RPMI8226 (cell line): ENCODE measurements around the gene ZNF524.

ENCODE experiments used
- DNase-seq: peaks from one replicate; pipeline ENCODE4 v3.0.0-alpha.2; 2015

The ZNF524 gene

GRCh38 chr19:55643887-55644176 lies 43.7 kb downstream of the ZNF524 start:
- DNase-seq: peak; percentile 13

- DNase-seq: no peak
Observed at GRCh38 chr19:55644191-55644833, 44.2 kb downstream of the ZNF524 start.

GRCh38 chr19:55644842-55645511 lies 44.9 kb downstream of the ZNF524 start:
- DNase-seq: no peak

GRCh38 chr19:55645512-55645881 lies 45.4 kb downstream of the ZNF524 start:
- DNase-seq: no peak

GRCh38 chr19:55646889-55647731 lies 47.0 kb downstream of the ZNF524 start:
- DNase-seq: peak; percentile 53

- peak; percentile 65 for DNase-seq
Observed at GRCh38 chr19:55647732-55648584, 47.9 kb downstream of the ZNF524 start, which contains the start of gene CCDC106. Gene CCDC106 (plus strand): TSS chr19:55648212. CDS start chr19:55649047, 835 bp downstream.

- no peak for DNase-seq
Observed at GRCh38 chr19:55648585-55649267, 48.6 kb downstream of the ZNF524 start.

DNA sequence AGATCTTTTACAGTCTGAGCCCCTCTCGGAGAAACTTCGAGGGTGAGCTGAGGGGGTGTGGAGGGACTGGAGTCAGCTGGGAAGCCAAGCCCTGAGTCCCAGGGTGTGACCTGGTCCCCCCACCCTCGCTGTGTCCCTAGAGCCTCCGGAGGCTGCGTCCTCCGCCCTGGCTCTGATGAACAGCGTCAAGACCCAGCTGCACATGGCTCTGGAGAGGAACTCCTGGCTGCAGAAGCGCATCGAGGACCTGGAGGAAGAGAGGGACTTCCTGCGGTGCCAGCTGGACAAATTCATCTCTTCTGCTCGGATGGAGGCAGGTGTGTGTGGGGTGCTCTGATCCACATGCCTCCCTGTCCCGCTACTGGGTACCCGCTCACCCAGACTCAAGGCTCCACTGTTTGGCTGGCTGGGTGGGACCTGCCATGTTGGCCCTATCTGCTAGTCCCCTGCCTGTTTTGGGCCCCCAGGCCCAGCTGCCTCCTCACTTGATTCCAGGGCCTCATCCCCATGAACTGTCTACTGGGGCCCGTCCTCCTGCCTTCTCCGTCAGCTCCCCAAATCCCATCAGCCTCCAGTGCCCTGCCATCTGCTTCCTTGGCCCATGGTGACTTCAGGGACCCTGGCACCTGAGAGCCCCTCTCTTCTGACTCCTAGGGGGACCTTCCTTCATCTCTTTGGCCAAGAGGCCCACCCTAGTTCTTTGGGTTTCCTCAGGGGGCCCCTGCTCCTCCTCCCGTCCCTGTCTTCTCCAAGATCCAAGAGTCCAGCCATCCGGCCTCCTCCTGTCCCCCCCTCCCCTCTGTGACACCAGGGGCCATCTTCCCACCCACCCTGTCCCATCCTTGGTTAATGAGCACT lies 49.4 kb downstream of the ZNF524 start:
- DNase-seq: no peak

- DNase-seq: no peak
Observed at GRCh38 chr19:55650126-55650557, 50.1 kb downstream of the ZNF524 start.

DNA sequence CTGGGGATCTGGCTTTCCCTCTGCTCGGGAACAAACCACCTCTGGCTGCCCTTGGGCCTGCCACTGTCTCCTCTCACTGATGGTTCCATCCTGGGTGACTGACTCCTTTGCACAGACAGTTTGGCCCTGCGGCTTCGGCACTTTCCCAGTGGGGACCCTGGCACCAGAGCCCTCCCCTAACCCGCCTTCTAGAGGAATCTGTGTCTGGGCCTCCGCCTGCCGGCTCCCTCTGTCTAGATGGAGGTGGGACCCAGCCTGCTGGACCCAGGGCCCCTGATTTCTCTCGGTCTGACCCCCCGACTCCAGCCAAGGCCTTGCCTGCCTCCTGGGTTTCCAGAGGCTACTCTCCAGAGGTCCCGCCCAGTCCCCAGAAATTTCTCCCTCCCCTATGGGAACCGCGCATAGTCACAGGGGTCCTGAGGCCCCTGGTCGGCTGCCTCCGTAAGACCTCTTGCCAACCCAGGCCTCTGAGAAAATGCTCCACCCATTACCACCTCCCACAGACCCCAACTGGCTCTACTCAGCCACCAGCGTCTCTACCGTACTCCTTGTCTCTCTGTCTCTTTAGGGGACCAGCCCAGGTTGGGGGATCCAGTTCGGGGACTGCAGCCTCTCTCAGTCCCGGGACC lies 50.6 kb downstream of the ZNF524 start:
- no peak for DNase-seq

DNA sequence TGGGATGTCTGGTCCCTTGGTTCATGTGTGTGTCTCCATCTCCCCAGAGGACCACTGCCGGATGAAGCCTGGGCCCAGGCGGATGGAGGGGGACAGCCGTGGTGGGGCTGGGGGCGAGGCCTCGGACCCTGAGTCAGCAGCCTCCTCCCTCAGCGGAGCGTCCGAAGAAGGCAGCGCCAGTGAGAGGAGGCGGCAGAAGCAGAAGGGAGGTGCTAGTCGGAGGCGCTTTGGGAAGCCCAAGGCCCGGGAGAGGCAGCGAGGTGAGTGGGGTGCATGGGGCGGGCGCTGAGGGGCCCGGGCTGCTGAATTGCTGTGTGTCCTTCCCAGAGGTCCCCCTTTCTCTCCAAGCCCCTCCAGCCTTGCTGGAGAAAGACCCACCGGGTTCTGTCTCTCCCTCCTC lies 51.1 kb downstream of the ZNF524 start:
- no peak for DNase-seq

GRCh38 chr19:55652311-55653128 lies 52.4 kb downstream of the ZNF524 start:
- no peak for DNase-seq
